Astrocyte of the spinal cord (primary cell): ENCODE results near the gene HDAC7.

Source experiments
- DNase-seq: peaks from one replicate; pipeline ENCODE4 v3.0.0; 2011; ENCODE audit warnings: low read depth, low spot score
- H3K4me3 ChIP-seq: 2 replicates; pipeline ENCODE4 v1.5.1; 2011; ENCODE audit warnings: low read depth, mild to moderate bottlenecking, low read length, moderate library complexity
- CTCF ChIP-seq: IDR thresholded peaks from 2 replicates; pipeline ENCODE4 v1.5.1; 2012; ENCODE audit warnings: low read depth, mild to moderate bottlenecking, low read length, inconsistent platforms
- in situ Hi-C: cut with HindIII; loops from 2 replicates; pipeline ENCODE4 v1.10.0; 2017; ENCODE audit warnings: low sequenced_read_pairs

HDAC7 gene

DNA sequence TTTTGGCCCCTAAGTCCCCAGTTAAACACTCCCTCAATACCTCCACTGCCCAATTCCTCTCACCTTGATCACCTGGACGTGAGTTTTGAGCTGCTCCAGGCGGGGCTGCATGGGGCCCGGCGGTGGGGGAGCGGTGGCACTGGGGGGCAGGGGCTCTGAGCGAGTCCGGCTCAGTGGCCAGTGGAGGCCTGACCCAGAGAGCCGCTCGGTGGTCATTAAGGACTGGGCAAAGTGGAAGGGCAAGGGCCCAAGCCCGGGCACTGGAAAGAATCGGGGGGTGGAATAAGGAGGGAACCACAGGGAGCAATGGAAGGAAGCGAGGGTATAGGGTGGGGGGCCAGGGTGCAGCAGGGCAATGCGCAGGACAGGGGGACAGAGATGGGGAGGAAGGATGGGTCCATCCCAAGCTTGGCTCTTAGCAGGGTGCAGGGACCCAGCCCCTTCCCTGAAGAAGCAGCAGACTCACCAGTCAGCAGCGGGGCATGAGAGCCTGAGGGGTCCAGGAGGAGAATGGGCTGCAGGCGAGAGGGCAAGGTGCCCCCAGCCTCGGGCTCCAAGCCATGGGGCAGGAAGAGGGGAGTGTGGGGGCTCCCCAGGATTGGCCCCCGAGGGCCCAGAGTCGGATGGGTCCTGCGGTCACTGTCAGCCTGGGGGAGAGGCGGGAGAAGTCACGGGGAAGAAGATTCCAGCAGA is 24.4 kb downstream of the HDAC7 start:
- H3K4me3 ChIP-seq = no peak overlapping the region
- in situ Hi-C loops = no loop called here
- no peak for DNase-seq
- TF ChIP-seq CTCF = no peak

GRCh38 chr12:47794679-47795078 is 25.0 kb downstream of the HDAC7 start:
- DNase-seq = no peak
- no peak overlapping the region for H3K4me3 ChIP-seq
- TF ChIP-seq CTCF = no peak
- in situ Hi-C loops = no loop called here

- no peak overlapping the region for H3K4me3 ChIP-seq
Observed at GRCh38 chr12:47793015-47793681, 26.6 kb downstream of the HDAC7 start.

GRCh38 chr12:47791874-47792273 is 27.8 kb downstream of the HDAC7 start:
- no peak overlapping the region for H3K4me3 ChIP-seq
- DNase-seq = no peak
- no peak for TF ChIP-seq CTCF
- in situ Hi-C loops = no loop called here

More at GRCh38 chr12:47793015-47793681, 26.6 kb downstream of the HDAC7 start:
- in situ Hi-C loops = no loop called here
- no peak for DNase-seq
- no peak for TF ChIP-seq CTCF

DNA sequence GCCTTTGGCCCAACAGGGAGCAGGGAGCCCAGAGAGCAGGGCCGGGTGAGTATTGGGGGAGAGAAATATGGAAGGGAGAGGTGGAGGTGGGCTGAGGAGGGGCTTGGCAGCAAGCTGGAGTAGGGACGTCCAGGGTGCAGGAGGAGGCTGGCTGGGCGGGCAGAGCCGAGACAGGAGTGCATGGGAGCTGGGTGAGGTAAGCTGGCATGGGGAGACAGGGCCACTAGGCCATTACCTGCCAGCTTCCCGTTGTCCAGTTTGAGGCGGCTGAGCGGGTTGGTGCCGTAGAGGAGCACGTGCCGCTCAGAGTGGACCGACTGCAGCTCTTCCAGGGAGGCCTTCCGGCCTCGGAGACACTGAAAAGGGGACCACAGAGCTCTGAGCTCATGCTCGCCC is 28.4 kb downstream of the HDAC7 start:
- no peak for TF ChIP-seq CTCF
- in situ Hi-C loops = no loop called here
- no peak for DNase-seq
- no peak overlapping the region for H3K4me3 ChIP-seq

DNA sequence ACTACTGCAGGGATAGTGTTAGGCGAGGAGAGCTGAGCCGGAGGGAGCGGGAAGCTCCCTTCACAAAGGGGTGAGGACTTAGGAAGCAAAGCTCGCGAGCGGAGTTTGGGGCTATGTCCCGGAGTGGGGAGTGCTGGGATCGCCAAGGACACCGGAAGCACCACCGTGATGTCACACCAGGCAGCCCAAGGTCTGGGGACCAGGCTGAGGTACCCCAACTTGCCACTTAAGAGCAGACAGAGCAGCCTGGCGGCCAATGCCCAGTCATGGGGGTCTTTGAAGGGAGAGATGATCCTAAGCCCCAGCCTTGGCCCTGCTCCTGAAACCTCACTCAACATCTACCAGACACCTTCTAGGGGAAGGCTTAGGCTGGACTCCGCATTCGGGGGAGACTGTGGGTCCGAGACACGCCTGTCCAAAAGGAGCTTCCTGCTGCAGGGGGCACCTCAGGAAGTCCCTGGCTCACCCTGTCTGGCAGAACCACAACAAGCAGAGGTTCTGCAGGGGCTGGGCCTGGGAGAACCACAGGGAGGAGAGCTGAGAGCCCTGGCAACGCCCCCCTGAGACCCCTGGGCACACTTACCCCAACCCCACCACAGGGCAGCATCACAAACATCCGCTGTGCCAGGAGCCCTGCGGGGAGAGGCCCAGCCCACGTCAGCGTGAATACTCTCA is 28.9 kb downstream of the HDAC7 start:
- in situ Hi-C loops = no loop called here
- TF ChIP-seq CTCF = no peak

More for the DNA sequence above, 28.9 kb downstream of the HDAC7 start:
- H3K4me3 ChIP-seq = no peak overlapping the region
- no peak for DNase-seq
